HG03460 (cell line): ENCODE data around the gene SPTBN1.
A peak's percentile ranks its signal among the peaks of the same experiment; 100 is the strongest.

ENCODE experiments used
- ATAC-seq: cut with Tn5 transposase; IDR thresholded peaks from one replicate; pipeline ENCODE4 v1.9.1; 2021; ENCODE audit not compliant: unreplicated experiment

Gene SPTBN1

GRCh38 chr2:54455563-54456361 lies at the start of gene SPTBN1:
Gene SPTBN1, plus strand, starts transcription at chr2:54456327. Its CDS starts 70,092 bp downstream, at chr2:54526419.
- peak; percentile 39 for ATAC-seq

GRCh38 chr2:54407693-54408092 lies 48.4 kb upstream of the SPTBN1 start:
- ATAC-seq = no peak

GRCh38 chr2:54408288-54408687 lies 47.8 kb upstream of the SPTBN1 start:
- no peak for ATAC-seq

DNA sequence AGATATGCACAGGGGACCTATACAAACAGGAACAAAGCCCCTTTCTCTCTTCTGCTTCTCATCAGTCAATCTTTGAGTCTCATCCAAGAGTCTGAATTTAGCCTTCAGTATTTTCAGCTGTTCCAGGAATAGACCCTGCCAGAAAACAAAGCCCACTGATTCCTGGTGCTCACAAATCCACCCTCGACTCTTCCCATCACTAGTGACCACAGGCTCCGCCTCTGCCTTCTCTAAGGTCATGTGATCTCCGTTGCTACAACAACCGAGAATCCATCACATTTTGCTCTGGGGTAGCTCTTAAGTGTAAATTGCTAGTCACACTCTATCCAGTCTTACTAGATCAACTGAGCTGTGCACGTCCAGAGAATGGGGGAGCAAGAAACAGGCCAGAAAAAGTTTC lies 46.4 kb upstream of the SPTBN1 start:
- ATAC-seq = no peak

DNA sequence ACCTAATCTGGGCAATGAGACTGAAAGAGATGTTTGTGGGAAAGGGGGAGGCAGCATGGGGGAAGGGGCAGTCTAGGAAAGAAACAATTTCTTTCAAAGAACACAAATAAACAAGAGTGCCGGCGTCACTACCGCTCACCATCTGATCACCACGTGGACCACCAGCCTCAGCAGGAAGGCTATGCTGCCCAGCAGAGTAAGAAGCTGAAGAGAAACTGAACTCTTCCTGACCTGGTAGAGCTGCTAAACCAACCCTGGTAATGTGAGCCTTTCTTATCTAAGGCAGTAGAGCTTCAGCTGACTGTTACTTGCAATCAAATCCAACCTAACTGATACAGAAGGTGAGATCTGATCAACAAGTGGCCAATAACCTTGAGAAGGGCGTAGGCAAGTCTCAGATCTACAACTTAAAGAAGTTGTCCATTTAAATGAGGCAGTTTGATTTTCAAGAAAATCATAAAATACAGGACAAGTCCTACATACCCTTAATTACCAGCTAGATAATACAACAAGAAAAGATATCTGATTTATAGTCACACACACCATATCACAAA lies 44.2 kb upstream of the SPTBN1 start:
- ATAC-seq = no peak

DNA sequence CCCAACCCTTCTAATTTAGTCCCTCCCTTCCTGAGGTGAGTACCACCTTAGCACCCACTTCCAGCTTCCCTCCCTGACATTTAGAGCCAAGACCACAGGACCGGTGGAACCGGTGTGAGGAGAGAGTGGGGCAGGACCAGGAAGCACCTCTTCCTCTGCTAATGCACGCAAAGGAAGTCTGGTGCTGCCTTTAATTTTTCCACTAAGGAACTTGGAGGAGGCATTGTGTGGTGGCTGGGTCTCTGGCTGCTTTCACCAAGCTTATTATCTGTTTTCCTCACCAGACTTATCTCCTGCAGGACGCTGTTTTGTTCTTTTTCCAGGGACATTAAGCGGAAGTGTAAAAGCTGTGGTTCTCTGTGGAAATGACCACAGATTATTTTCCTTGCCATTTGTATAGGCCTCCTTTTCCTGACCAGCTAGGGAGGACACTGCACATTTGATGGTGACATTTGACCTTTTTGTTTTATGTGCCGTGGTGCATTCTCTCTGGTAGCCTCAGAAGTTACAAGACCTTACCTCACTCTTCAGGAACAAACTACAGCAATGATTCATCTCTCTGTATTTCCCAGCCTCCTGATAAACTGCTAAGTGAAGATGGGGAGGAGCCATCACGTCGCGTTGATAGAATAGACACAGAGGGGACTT lies 39.8 kb upstream of the SPTBN1 start:
- ATAC-seq = no peak

- ATAC-seq = no peak
Measured at GRCh38 chr2:54416938-54417337, 39.2 kb upstream of the SPTBN1 start.

DNA sequence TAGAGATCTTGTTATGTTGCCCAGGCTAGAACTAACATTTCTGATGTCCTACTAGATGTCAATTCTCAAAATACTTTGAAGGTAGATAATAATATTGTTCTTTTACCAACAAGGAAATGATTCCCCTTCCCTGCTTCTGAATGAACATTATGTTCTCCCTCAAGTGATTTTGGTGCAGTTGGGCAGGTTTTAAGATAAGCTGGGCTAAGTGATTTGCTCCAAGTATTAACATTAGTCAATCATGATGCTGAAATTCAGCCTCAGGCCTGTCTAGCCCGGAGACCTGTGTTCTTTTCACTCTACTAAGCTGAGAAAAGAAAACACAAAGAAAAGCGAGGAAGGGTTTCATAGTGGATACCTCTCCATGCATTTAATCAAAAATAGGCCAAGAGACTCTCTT lies 38.5 kb upstream of the SPTBN1 start:
- ATAC-seq = no peak

- ATAC-seq = no peak
Measured at GRCh38 chr2:54419388-54419787, 36.7 kb upstream of the SPTBN1 start.

- ATAC-seq = no peak
Measured at GRCh38 chr2:54419855-54420523, 36.1 kb upstream of the SPTBN1 start.

- ATAC-seq = no peak
Measured at GRCh38 chr2:54420524-54421172, 35.5 kb upstream of the SPTBN1 start.

- ATAC-seq = no peak
Measured at GRCh38 chr2:54422072-54422581, 34.0 kb upstream of the SPTBN1 start.

DNA sequence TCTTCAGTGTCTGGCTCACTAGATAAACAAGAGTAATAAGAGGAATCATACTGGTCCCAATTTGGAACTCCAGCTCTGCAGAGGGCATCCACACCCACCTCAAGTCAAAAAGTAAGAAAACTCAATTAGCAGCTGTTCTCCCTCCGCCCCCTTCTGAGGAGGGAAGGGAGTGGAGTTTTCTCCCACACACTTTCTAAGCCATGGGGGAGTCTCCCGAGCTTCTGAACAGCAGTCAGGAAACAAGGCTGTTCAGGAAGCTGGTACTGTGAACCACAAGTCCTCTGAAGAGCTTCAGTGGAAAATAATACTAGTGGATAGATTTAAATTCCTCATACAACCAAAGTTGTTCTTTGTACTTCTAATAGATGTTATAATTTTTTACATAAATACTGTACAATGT lies 32.9 kb upstream of the SPTBN1 start:
- ATAC-seq = no peak

- ATAC-seq = no peak
Measured at GRCh38 chr2:54424555-54425163, 31.5 kb upstream of the SPTBN1 start.

- no peak for ATAC-seq
Measured at GRCh38 chr2:54428108-54428831, 27.9 kb upstream of the SPTBN1 start.

- ATAC-seq = no peak
Measured at GRCh38 chr2:54429054-54429453, 27.1 kb upstream of the SPTBN1 start.

DNA sequence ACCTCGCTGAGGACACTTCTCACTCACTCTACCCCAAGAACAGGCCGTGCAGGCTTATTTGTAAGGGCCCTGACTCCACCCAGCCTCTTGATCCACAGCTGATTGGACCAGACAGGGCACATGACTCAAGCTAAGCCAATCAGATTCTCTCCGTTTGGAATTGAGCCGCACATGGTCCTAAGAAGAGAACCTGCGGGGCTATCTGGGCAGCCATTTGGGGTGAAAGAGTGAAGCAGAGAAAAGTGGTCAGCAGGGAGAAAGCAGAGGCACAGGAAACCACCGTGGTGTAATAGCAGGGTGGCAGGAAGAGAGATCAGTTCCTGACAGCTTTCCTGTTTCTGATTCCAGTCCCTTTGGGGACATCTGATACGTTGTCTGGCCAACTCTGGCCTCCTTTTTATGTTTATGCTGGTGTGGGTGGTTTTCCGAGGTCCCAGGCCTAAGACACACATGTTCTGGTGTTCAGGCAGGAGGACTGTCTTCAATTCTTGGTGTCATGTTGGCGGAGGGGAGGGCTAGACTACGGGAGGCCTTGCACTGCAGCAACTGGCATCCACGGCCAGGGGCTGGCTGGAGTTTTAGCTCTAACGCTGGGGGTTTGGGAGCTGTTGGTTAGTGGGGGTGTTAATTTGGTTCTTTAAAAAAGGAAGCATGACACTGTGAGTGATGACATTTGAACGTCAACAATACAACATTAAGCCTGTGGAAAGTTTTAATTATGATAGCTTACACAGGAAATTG lies 26.1 kb upstream of the SPTBN1 start:
- no peak for ATAC-seq

- ATAC-seq = no peak
Measured at GRCh38 chr2:54430649-54431048, 25.5 kb upstream of the SPTBN1 start.
